Peyer's patch (tissue), 4 donors: ENCODE results near the gene ATP4A. TPM values are rescaled to one million over a fixed set of nuclear protein-coding genes. Genes with fewer than 3 reads are reported as not detected.

Experiments used
- DNase-seq, 3 donors: peaks; one replicate each; pipeline ENCODE4 v3.0.0-alpha.2; 2017 to 2019
- H3K27ac ChIP-seq, 4 donors: fragments of 200-600 bp; sonication (generic); one replicate each; pipeline ENCODE4 v1.5.1; 2016 to 2019
- H3K27me3 ChIP-seq, 2 donors: fragments of 200-600 bp; sonication (generic); one replicate each; pipeline ENCODE4 v1.5.1; 2019
- H3K36me3 ChIP-seq, 3 donors: fragments of 200-600 bp; sonication (generic); one replicate each; pipeline ENCODE4 v1.5.1; 2016 to 2019
- H3K4me1 ChIP-seq, 4 donors: fragments of 200-600 bp; sonication (generic); one replicate each; pipeline ENCODE4 v1.5.1; 2016 to 2019
- H3K4me3 ChIP-seq, 4 donors: fragments of 200-600 bp; sonication (generic); 1 replicate in 3 of 4; 2 replicates in 1 of 4; pipeline ENCODE4 v1.5.1; 2016 to 2019; ENCODE audit warnings: mild to moderate bottlenecking in 1 of 4
- H3K9me3 ChIP-seq, 4 donors: fragments of 200-600 bp; sonication (generic); one replicate each; pipeline ENCODE4 v1.5.1; 2016 to 2019; ENCODE audit warnings: mild to moderate bottlenecking in 1 of 4
- POLR2A ChIP-seq, 2 donors: fragments of 450-650 bp; IDR thresholded peaks; one replicate each; pipeline ENCODE4 v1.5.1; 2017; ENCODE audit warnings: antibody characterized with exemption in 2 of 2, mild to moderate bottlenecking in 2 of 2, moderate library complexity in 2 of 2
- total RNA-seq, 4 donors: library from RNA; depleted of rRNA; stranded (reverse); fragments of >200 nt; gene quantifications; one replicate each; pipeline ENCODE4 v1.1.0, GENCODE V29; 2016
- TF ChIP-seq, protein P1 (sequence below), 6 experiments: fragments of 450-650 bp in 4 of 6; fragments of 200-600 bp in 2 of 6; sonication (generic) in 1 of 6; IDR thresholded peaks; one replicate each; pipeline ENCODE4 v1.5.1; 2017 to 2019; ENCODE audit warnings: antibody characterized with exemption in 6 of 6, mild to moderate bottlenecking in 3 of 6, moderate library complexity in 1 of 6

ATP4A gene
- total RNA-seq, 4 donors from 2014 or later: not detected

DNA sequence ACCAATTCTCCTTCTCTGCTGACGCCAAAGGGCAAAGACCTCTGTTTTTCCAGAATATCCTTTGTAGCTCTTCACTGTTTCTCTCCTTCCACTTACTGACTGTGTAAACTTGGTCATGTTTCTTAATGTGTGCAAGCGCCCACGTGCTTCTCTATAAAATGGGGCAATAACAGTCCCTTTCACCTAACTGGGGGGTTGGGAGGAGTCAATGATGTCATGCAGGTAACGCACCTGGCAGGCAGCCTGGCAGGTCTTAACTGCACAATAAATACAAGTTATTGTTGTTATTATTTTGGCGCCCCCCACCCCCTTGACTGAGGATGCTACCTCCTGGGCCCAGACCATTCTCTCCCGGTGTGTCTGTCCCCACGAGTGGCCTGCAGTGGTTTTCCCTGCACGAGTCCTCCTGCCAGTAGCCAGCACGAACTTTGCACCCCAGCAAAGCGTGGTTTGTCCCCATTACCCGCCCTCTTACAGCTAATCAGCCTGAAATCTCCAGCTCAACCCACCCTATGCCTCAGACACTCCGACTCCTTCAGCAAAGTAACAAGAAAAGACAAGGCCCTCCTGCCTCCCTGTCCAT lies 40.6 kb downstream of the ATP4A start:
- Histone ChIP-seq H3K27ac (no peak overlapping the region), H3K36me3 (no peaks in the 10 kb centered on the region), H3K27me3 (no peaks in the 10 kb centered on the region), H3K4me3 (no peak overlapping the region), H3K4me1 (no peaks in the 10 kb centered on the region), H3K9me3 (no peaks in the 10 kb centered on the region)
- DNase-seq: no peak
- TF ChIP-seq POLR2A (IDR thresholded peaks at IDR 0.05): no peak
- TF ChIP-seq, protein P1, sequence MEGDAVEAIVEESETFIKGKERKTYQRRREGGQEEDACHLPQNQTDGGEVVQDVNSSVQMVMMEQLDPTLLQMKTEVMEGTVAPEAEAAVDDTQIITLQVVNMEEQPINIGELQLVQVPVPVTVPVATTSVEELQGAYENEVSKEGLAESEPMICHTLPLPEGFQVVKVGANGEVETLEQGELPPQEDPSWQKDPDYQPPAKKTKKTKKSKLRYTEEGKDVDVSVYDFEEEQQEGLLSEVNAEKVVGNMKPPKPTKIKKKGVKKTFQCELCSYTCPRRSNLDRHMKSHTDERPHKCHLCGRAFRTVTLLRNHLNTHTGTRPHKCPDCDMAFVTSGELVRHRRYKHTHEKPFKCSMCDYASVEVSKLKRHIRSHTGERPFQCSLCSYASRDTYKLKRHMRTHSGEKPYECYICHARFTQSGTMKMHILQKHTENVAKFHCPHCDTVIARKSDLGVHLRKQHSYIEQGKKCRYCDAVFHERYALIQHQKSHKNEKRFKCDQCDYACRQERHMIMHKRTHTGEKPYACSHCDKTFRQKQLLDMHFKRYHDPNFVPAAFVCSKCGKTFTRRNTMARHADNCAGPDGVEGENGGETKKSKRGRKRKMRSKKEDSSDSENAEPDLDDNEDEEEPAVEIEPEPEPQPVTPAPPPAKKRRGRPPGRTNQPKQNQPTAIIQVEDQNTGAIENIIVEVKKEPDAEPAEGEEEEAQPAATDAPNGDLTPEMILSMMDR (IDR thresholded peaks at IDR 0.05): no peak

DNA sequence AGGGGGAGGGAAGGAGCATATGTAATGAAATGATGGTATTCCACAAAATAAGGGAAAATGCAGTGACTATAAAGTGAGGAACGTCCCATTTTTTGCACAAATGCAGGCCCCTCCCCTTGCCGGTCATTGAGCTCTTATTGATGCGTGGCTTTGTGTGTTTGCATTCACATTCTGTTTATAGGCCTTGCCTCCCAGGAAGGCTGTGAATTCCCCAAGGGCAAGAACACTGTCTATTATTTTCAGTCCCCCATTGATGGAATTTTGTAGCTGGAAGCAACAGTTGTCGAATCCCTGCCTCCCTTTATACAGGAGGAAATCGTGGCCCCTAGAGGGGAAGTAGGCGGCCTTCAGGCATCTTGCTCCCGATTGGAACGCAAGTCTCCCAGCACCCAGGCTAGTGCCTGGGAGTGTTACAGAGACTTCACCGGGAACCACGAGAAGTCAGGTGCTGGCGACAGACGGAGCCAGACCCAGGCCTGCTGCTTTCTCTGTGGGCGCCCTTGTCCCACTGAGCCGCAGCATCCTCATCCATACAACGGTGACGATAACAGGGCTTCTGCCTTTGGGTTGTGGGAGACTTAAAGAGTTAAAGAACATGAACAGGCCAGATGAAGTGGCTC lies 42.2 kb downstream of the ATP4A start:
- no peak overlapping the region for H3K27ac ChIP-seq
- no peaks in the 10 kb centered on the region for H3K4me1 ChIP-seq
- H3K4me3 ChIP-seq: no peak overlapping the region
- no peak for DNase-seq
- no peaks in the 10 kb centered on the region for H3K36me3 ChIP-seq
- no peaks in the 10 kb centered on the region for H3K27me3 ChIP-seq
- no peaks in the 10 kb centered on the region for H3K9me3 ChIP-seq
- no peak for TF ChIP-seq POLR2A (IDR thresholded peaks at IDR 0.05)
- TF ChIP-seq, protein P1 (IDR thresholded peaks at IDR 0.05): no peak

DNA sequence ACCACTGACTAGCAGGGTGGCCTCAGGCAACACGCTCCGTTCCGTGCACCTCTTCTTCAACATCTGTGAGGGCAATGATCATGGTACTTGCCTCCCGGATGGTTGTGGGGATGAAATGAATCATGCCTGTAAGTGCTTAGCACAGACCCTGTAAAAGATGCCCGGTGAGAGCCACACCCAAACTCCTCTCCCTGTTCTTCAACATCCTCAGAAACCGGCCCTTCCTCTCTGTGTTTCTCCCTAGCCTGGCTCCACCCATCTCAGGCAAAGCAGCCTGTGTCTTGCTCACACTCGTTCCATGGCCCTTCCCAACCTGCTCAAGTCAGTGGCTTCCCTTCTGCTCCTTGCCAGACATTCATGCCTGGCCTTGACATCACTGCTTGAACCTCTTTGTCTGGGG lies 44.2 kb downstream of the ATP4A start:
- Histone ChIP-seq H3K4me1 (no peaks in the 10 kb centered on the region), H3K27me3 (no peaks in the 10 kb centered on the region), H3K27ac (no peak overlapping the region), H3K4me3 (no peak overlapping the region), H3K36me3 (no peaks in the 10 kb centered on the region), H3K9me3 (no peaks in the 10 kb centered on the region)
- no peak for DNase-seq
- TF ChIP-seq POLR2A (IDR thresholded peaks at IDR 0.05): no peak
- TF ChIP-seq, protein P1 (IDR thresholded peaks at IDR 0.05): no peak

DNA sequence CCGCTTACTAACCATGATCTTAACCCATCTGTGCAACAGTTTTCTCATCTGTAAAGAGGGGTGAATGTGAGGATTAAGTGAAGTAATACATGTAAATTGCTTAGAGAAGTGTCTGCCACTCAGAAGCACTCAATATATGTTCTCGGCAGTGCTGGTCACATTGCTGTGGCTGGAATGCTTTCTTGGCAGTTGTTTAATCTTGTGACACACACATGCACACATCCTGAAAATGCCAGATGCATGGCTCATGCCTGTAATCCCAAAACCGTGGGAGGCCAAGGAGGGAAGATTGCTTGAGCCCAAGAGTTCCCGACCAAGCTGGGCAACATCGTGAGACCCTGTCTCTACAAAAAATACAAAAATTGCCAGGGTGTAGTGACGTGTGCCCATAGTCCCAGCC lies 45.1 kb downstream of the ATP4A start:
- H3K4me1 ChIP-seq: no peaks in the 10 kb centered on the region
- no peaks in the 10 kb centered on the region for H3K9me3 ChIP-seq
- H3K27ac ChIP-seq: no peak overlapping the region
- no peaks in the 10 kb centered on the region for H3K36me3 ChIP-seq
- DNase-seq: no peak
- H3K27me3 ChIP-seq: no peaks in the 10 kb centered on the region
- H3K4me3 ChIP-seq: no peak overlapping the region
- TF ChIP-seq POLR2A (IDR thresholded peaks at IDR 0.05): no peak
- TF ChIP-seq, protein P1 (IDR thresholded peaks at IDR 0.05): no peak

- H3K27ac ChIP-seq: no peak overlapping the region
- no peaks in the 10 kb centered on the region for H3K36me3 ChIP-seq
- H3K4me1 ChIP-seq: no peaks in the 10 kb centered on the region
- H3K4me3 ChIP-seq: no peak overlapping the region
- no peaks in the 10 kb centered on the region for H3K9me3 ChIP-seq
- TF ChIP-seq, protein P1 (IDR thresholded peaks at IDR 0.05): no peak
- no peak for TF ChIP-seq POLR2A (IDR thresholded peaks at IDR 0.05)
- no peaks in the 10 kb centered on the region for H3K27me3 ChIP-seq
- DNase-seq: no peak
Measured at GRCh38 chr19:35517342-35517741, 46.1 kb downstream of the ATP4A start.
